Measurements from ENCODE around the gene ATRNL1. TPM values are rescaled to one million over a fixed set of nuclear protein-coding genes. Genes with fewer than 3 reads are reported as not detected.

ATRNL1 gene
- total RNA-seq, 1 experiment from 2014 or later, result not detected

- H3K9ac ChIP-seq (ENCODE audit: low read length), result no peak overlapping the region
- DNase-seq (no peak), ATAC-seq (no peak)
- H3F3A ChIP-seq (ENCODE audit: low read length, unreplicated experiment), result no peaks in the 10 kb centered on the region
- H3K9me2 ChIP-seq (replicated peaks; ENCODE audit: low read length), result no peaks in the 10 kb centered on the region
- no peaks in the 10 kb centered on the region for H3K9me3 ChIP-seq (ENCODE audit: low read length)
- POLR2A ChIA-PET (ENCODE audit: unreplicated experiment), result no interaction called here
- no peaks in the 10 kb centered on the region for H4K20me1 ChIP-seq (ENCODE audit: low read length)
- intact Hi-C loops (cut with micrococcal nuclease), result no loop called here
- CTCF ChIA-PET, result no interaction called here
- H3K4me2 ChIP-seq (ENCODE audit: low read length), result no peak overlapping the region
- H3K36me3 ChIP-seq (ENCODE audit: low read depth, low read length), result no peaks in the 10 kb centered on the region; the same call in 1 of the 2 replicates
- H2AFZ ChIP-seq (ENCODE audit: low read length), result no peak overlapping the region
- no TSS peak for BruUV-seq (replicated peaks)
- no peak overlapping the region for H3K27ac ChIP-seq (ENCODE audit: low read length)
- H3K4me3 ChIP-seq (ENCODE audit: low read length), result no peak overlapping the region
- H3K4me1 ChIP-seq (ENCODE audit: insufficient read depth, low read length), result no peaks in the 10 kb centered on the region
- no peaks in the 10 kb centered on the region for H3K79me2 ChIP-seq (ENCODE audit: low read length)
- no peak for TF ChIP-seq EZH2 (IDR thresholded peaks at IDR 0.05; ENCODE audit: low read length, unreplicated experiment)
- no peak for TF ChIP-seq CTCF (conservative IDR thresholded peaks at IDR 0.05; ENCODE audit: low read depth, low read length)
- TF ChIP-seq EZH2phosphoT487 (IDR thresholded peaks at IDR 0.05; ENCODE audit: borderline replicate concordance, low read length), result no peak
- no peaks in the 10 kb centered on the region for H3K27me3 ChIP-seq (ENCODE audit: low read length)
Observed at GRCh38 chr10:115427611-115428010, 334.4 kb downstream of the ATRNL1 start.

- no peak overlapping the region for H3K4me3 ChIP-seq (ENCODE audit: low read length)
- no peak for ATAC-seq
- H3K9me3 ChIP-seq (ENCODE audit: low read length), result no peaks in the 10 kb centered on the region
- no peaks in the 10 kb centered on the region for H3K27me3 ChIP-seq (ENCODE audit: low read length)
- no peak overlapping the region for H3K9ac ChIP-seq (ENCODE audit: low read length)
- H3K36me3 ChIP-seq (ENCODE audit: low read depth, low read length), result no peaks in the 10 kb centered on the region; the same call in 1 of the 2 replicates
- ChIA-PET CTCF (no interaction called here), POLR2A (ENCODE audit: unreplicated experiment) (no interaction called here)
- H2AFZ ChIP-seq (ENCODE audit: low read length), result no peak overlapping the region
- no peak overlapping the region for H3K27ac ChIP-seq (ENCODE audit: low read length)
- H3K4me1 ChIP-seq (ENCODE audit: insufficient read depth, low read length), result no peaks in the 10 kb centered on the region
- peak; percentile 43 for DNase-seq
- no TSS peak for BruUV-seq (replicated peaks)
- H3K4me2 ChIP-seq (ENCODE audit: low read length), result no peak overlapping the region
- intact Hi-C loops (cut with micrococcal nuclease), result no loop called here
- no peaks in the 10 kb centered on the region for H3K79me2 ChIP-seq (ENCODE audit: low read length)
- no peaks in the 10 kb centered on the region for H3F3A ChIP-seq (ENCODE audit: low read length, unreplicated experiment)
- TF ChIP-seq CTCF (conservative IDR thresholded peaks at IDR 0.05; ENCODE audit: low read depth, low read length), result peak; percentile 50
- TF ChIP-seq EZH2 (IDR thresholded peaks at IDR 0.05; ENCODE audit: low read length, unreplicated experiment), result no peak
- no peaks in the 10 kb centered on the region for H4K20me1 ChIP-seq (ENCODE audit: low read length)
- H3K9me2 ChIP-seq (replicated peaks; ENCODE audit: low read length), result no peaks in the 10 kb centered on the region
Observed at GRCh38 chr10:115432188-115432819, 339.1 kb downstream of the ATRNL1 start.

GRCh38 chr10:115436999-115437398, 343.8 kb downstream of the ATRNL1 start:
- no peak overlapping the region for H3K9ac ChIP-seq (ENCODE audit: low read length)
- H3K36me3 ChIP-seq (ENCODE audit: low read depth, low read length), result no peaks in the 10 kb centered on the region; the same call in 1 of the 2 replicates
- no peak for ATAC-seq
- H3K9me2 ChIP-seq (replicated peaks; ENCODE audit: low read length), result no peaks in the 10 kb centered on the region
- H4K20me1 ChIP-seq (ENCODE audit: low read length), result no peaks in the 10 kb centered on the region
- no peak overlapping the region for H3K27ac ChIP-seq (ENCODE audit: low read length)
- H3K27me3 ChIP-seq (ENCODE audit: low read length), result no peaks in the 10 kb centered on the region
- no peaks in the 10 kb centered on the region for H3K79me2 ChIP-seq (ENCODE audit: low read length)
- no peak overlapping the region for H3K4me2 ChIP-seq (ENCODE audit: low read length)
- ChIA-PET POLR2A (ENCODE audit: unreplicated experiment) (no interaction called here), CTCF (no interaction called here)
- H3K4me3 ChIP-seq (ENCODE audit: low read length), result no peak overlapping the region
- H3F3A ChIP-seq (ENCODE audit: low read length, unreplicated experiment), result no peaks in the 10 kb centered on the region
- TF ChIP-seq EZH2 (IDR thresholded peaks at IDR 0.05; ENCODE audit: low read length, unreplicated experiment) (no peak), EZH2phosphoT487 (IDR thresholded peaks at IDR 0.05; ENCODE audit: borderline replicate concordance, low read length) (no peak), CTCF (conservative IDR thresholded peaks at IDR 0.05; ENCODE audit: low read depth, low read length) (no peak)
- no peaks in the 10 kb centered on the region for H3K9me3 ChIP-seq (ENCODE audit: low read length)
- BruUV-seq (replicated peaks), result no TSS peak
- intact Hi-C loops (cut with micrococcal nuclease), result no loop called here
- H3K4me1 ChIP-seq (ENCODE audit: insufficient read depth, low read length), result no peaks in the 10 kb centered on the region
- H2AFZ ChIP-seq (ENCODE audit: low read length), result no peak overlapping the region
- no peak for DNase-seq
